WTC11 (cell line): Measurements from ENCODE around the gene PTPN1. TPM values are rescaled to one million over a fixed set of nuclear protein-coding genes. Genes with fewer than 3 reads are reported as not detected.
A peak's percentile ranks its signal among the peaks of the same experiment; 100 is the strongest.

Experiments used
- ATAC-seq: fragments of 200-7000 bp; cut with Tn5 transposase; 2 replicates; pipeline ENCODE4 v1.10.0; 2021; ENCODE audit warnings: mild to moderate bottlenecking, moderate library complexity
- CTCF ChIA-PET: fragments of 300-600 bp; sonication (Branson Sonifier 250); formaldehyde crosslinking; loops from one replicate; lab custom pipeline; 2021; ENCODE audit warnings: antibody characterized with exemption; lab: Charles Lee
- POLR2A ChIA-PET: fragments of 350-600 bp; sonication (Branson Sonifier 250); formaldehyde crosslinking; loops from one replicate; lab custom pipeline; 2021; ENCODE audit warnings: antibody characterized with exemption; lab: Charles Lee
- DNase-seq: peaks from one replicate; pipeline ENCODE4 v3.0.0; 2021; ENCODE audit warnings: low spot score
- H3K27ac Mint-ChIP-seq: 2 replicates; pipeline ENCODE4 v1.8.0; 2021; ENCODE audit warnings: mixed read lengths
- H3K27me3 Mint-ChIP-seq: 2 replicates; pipeline ENCODE4 v1.8.0; 2021; ENCODE audit warnings: low read depth, mild to moderate bottlenecking, moderate library complexity, mixed read lengths
- H3K36me3 Mint-ChIP-seq: 2 replicates; pipeline ENCODE4 v1.8.0; 2021; ENCODE audit warnings: mixed read lengths
- H3K4me1 Mint-ChIP-seq: 2 replicates; pipeline ENCODE4 v1.8.0; 2022; ENCODE audit warnings: mixed read lengths
- H3K4me3 Mint-ChIP-seq: 2 replicates; pipeline ENCODE4 v1.8.0; 2021; ENCODE audit warnings: mild to moderate bottlenecking, moderate library complexity, mixed read lengths
- H3K9me3 Mint-ChIP-seq: 2 replicates; pipeline ENCODE4 v1.8.0; 2021; ENCODE audit warnings: mixed read lengths
- AFF4 ChIP-seq: sonication (generic); formaldehyde crosslinking; IDR thresholded peaks from 2 replicates; pipeline ENCODE4 v1.8.1; 2023; ENCODE audit warnings: mild to moderate bottlenecking, missing genetic modification reagents, borderline replicate concordance
- AR ChIP-seq: fragments of 250-450 bp; sonication (Bioruptor Pico); IDR thresholded peaks from 2 replicates; pipeline ENCODE4 v1.9.0; 2021; ENCODE audit warnings: mild to moderate bottlenecking
- ATF2 ChIP-seq: sonication (generic); formaldehyde crosslinking; IDR thresholded peaks from 2 replicates; pipeline ENCODE4 v1.8.1; 2022; ENCODE audit warnings: low read depth, missing genetic modification reagents, borderline replicate concordance
- CDX4 ChIP-seq: fragments of 250-450 bp; sonication (Bioruptor Pico); IDR thresholded peaks from 2 replicates; pipeline ENCODE4 v1.9.0; 2021; ENCODE audit warnings: moderate library complexity, mild to moderate bottlenecking, inconsistent platforms, borderline replicate concordance
- ELF4 ChIP-seq: sonication (generic); formaldehyde crosslinking; IDR thresholded peaks from 2 replicates; pipeline ENCODE4 v1.8.1; 2022; ENCODE audit warnings: low read depth, mild to moderate bottlenecking, moderate library complexity, missing genetic modification reagents
- GABPB1 ChIP-seq: sonication (generic); formaldehyde crosslinking; IDR thresholded peaks from 2 replicates; pipeline ENCODE4 v1.8.1; 2023; ENCODE audit warnings: mild to moderate bottlenecking, missing genetic modification reagents
- MAX ChIP-seq: sonication (generic); formaldehyde crosslinking; IDR thresholded peaks from 2 replicates; pipeline ENCODE4 v1.8.0; 2022; ENCODE audit warnings: mild to moderate bottlenecking, missing genetic modification reagents
- MLX ChIP-seq: sonication (generic); formaldehyde crosslinking; IDR thresholded peaks from 2 replicates; pipeline ENCODE4 v1.8.1; 2023; ENCODE audit warnings: mild to moderate bottlenecking, missing genetic modification reagents, moderate library complexity
- NFATC4 ChIP-seq: fragments of 250-450 bp; sonication (Bioruptor Pico); IDR thresholded peaks from 2 replicates; pipeline ENCODE4 v1.9.0; 2021; ENCODE audit warnings: mild to moderate bottlenecking
- SOX15 ChIP-seq: fragments of 250-450 bp; sonication (Bioruptor Pico); IDR thresholded peaks from 2 replicates; pipeline ENCODE4 v1.9.0; 2021; ENCODE audit warnings: mild to moderate bottlenecking
- ZBTB21 ChIP-seq: sonication (generic); formaldehyde crosslinking; IDR thresholded peaks from 2 replicates; pipeline ENCODE4 v1.8.1; 2023; ENCODE audit warnings: mild to moderate bottlenecking, missing genetic modification reagents, borderline replicate concordance
- ZNF121 ChIP-seq: sonication (generic); formaldehyde crosslinking; IDR thresholded peaks from 2 replicates; pipeline ENCODE4 v1.8.0; 2023; ENCODE audit warnings: missing genetic modification reagents
- total RNA-seq: library from RNA; stranded (reverse); gene quantifications from 3 replicates; pipeline ENCODE4 v1.2.3, GENCODE V29; 2021

Gene PTPN1
- total RNA-seq, 1 experiment from 2014 or later, result 29.4 TPM

- peaks cover 5% of the 10 kb centered on the region; the same call in 1 of the 2 replicates for H3K4me1 Mint-ChIP-seq
- DNase-seq (no peak), ATAC-seq (peak; percentile 28; the same call in 1 of the 2 replicates)
- ChIA-PET CTCF (interaction anchor here (0.6 to 1.6 kb wide), 6 partner anchors 25 to 263 kb away, joined by 3 to 4 read pairs (median 3); partner anchors contain the start of gene PTPN1), POLR2A (no interaction called here)
- no peaks in the 10 kb centered on the region for H3K27me3 Mint-ChIP-seq
- no peaks in the 10 kb centered on the region for H3K9me3 Mint-ChIP-seq
- H3K36me3 Mint-ChIP-seq, result no peaks in the 10 kb centered on the region
- H3K4me3 Mint-ChIP-seq, result no peak overlapping the region
- H3K27ac Mint-ChIP-seq, result no peak overlapping the region
- TF ChIP-seq ZNF121 (CRISPR knock-in tag), result no peak
- no peak for TF ChIP-seq MLX (CRISPR knock-in tag)
- TF ChIP-seq AR (CRISPR knock-in tag), result no peak
- no peak for TF ChIP-seq ELF4
- no peak for TF ChIP-seq MAX (CRISPR knock-in tag)
- no peak for TF ChIP-seq SOX15 (CRISPR knock-in tag)
- no peak for TF ChIP-seq GABPB1 (CRISPR knock-in tag)
- TF ChIP-seq ATF2, result no peak
- TF ChIP-seq CDX4 (CRISPR knock-in tag), result no peak
- TF ChIP-seq AFF4 (CRISPR knock-in tag), result no peak
- no peak for TF ChIP-seq NFATC4 (CRISPR knock-in tag)
- TF ChIP-seq, all 79 proteins: peak for 0
These were observed 34.9 kb downstream of the PTPN1 start for GRCh38 chr20:50545126-50545525.

GRCh38 chr20:50546729-50547314 is 36.6 kb downstream of the PTPN1 start:
- no peaks in the 10 kb centered on the region for H3K36me3 Mint-ChIP-seq
- no peak for TF ChIP-seq ZBTB21 (CRISPR knock-in tag)
- no peak for TF ChIP-seq MLX (CRISPR knock-in tag)
- TF ChIP-seq, all 79 proteins: peak for 0
- ChIA-PET POLR2A (no interaction called here), CTCF (interaction anchor here (1.4 kb wide), 1 partner anchor 49 kb away, joined by 3 read pairs; no protein-coding TSS in a partner anchor)
- Mint-ChIP-seq H3K9me3 (no peaks in the 10 kb centered on the region), H3K4me1 (0 out of 2 replicates have a peak, but pooled peaks cover 3% of the 10 kb centered on the region), H3K27ac (no peak overlapping the region), H3K4me3 (no peak overlapping the region), H3K27me3 (no peaks in the 10 kb centered on the region)
- ATAC-seq (no peak), DNase-seq (no peak)
